Neural progenitor cell (in vitro differentiated cells): ENCODE results near the gene FLT4. TPM values are rescaled to one million over a fixed set of nuclear protein-coding genes. Genes with fewer than 3 reads are reported as not detected.

ENCODE experiments used
- DNase-seq: peaks from one replicate; pipeline ENCODE4 v3.0.0-alpha.2; 2016; ENCODE audit warnings: low spot score
- H2AFZ ChIP-seq: fragments of 200-600 bp; sonication (generic); replicated peaks from 2 replicates; pipeline ENCODE4 v1.6.1; 2016; ENCODE audit warnings: antibody characterized with exemption
- H3F3A ChIP-seq: fragments of 200-600 bp; sonication (generic); 2 replicates; pipeline ENCODE4 v1.6.1; 2016; ENCODE audit warnings: antibody characterized with exemption, low read depth
- H3K27ac ChIP-seq: fragments of 200-600 bp; sonication (generic); 2 replicates; pipeline ENCODE4 v1.5.1; 2016; ENCODE audit warnings: mild to moderate bottlenecking
- H3K27me3 ChIP-seq: fragments of 200-600 bp; sonication (generic); 2 replicates; pipeline ENCODE4 v1.6.1; 2016; ENCODE audit warnings: mild to moderate bottlenecking, moderate library complexity
- H3K36me3 ChIP-seq: fragments of 200-600 bp; sonication (generic); 2 replicates; pipeline ENCODE4 v1.5.1; 2016
- H3K4me1 ChIP-seq: fragments of 200-600 bp; sonication (generic); 2 replicates; pipeline ENCODE4 v1.6.1; 2016; ENCODE audit warnings: mixed run types
- H3K4me2 ChIP-seq: fragments of 200-600 bp; sonication (generic); 2 replicates; pipeline ENCODE4 v1.6.1; 2016
- H3K4me3 ChIP-seq: fragments of 200-600 bp; sonication (generic); 2 replicates; pipeline ENCODE4 v1.5.1; 2016
- H3K79me2 ChIP-seq: fragments of 200-600 bp; sonication (generic); 2 replicates; pipeline ENCODE4 v1.6.1; 2016; ENCODE audit warnings: low read depth
- H3K9ac ChIP-seq: fragments of 200-600 bp; sonication (generic); 2 replicates; pipeline ENCODE4 v1.6.1; 2016
- H3K9me3 ChIP-seq: fragments of 200-600 bp; sonication (generic); 2 replicates; pipeline ENCODE4 v1.5.1; 2016; ENCODE audit warnings: low read depth
- H4K20me1 ChIP-seq: fragments of 200-600 bp; sonication (generic); 2 replicates; pipeline ENCODE4 v1.6.1; 2016; ENCODE audit warnings: low read depth
- H3K27ac Mint-ChIP-seq: 3 replicates; pipeline ENCODE4 v1.8.0; 2021; ENCODE audit warnings: mixed read lengths
- H3K27me3 Mint-ChIP-seq: 2 replicates; pipeline ENCODE4 v1.8.0; 2022; ENCODE audit warnings: low read depth, mild to moderate bottlenecking, inconsistent platforms, moderate library complexity, mixed read lengths; ENCODE audit not compliant: insufficient read depth
- H3K36me3 Mint-ChIP-seq: 3 replicates; pipeline ENCODE4 v1.8.0; 2021; ENCODE audit warnings: mixed read lengths
- H3K4me1 Mint-ChIP-seq: 3 replicates; pipeline ENCODE4 v1.8.0; 2021; ENCODE audit warnings: mixed read lengths
- H3K4me3 Mint-ChIP-seq: 3 replicates; pipeline ENCODE4 v1.8.0; 2021; ENCODE audit warnings: mild to moderate bottlenecking, moderate library complexity, mixed read lengths
- H3K9me3 Mint-ChIP-seq: 3 replicates; pipeline ENCODE4 v1.8.0; 2020; ENCODE audit warnings: mixed read lengths
- CTCF ChIP-seq: fragments of 200-600 bp; sonication (generic); IDR thresholded peaks from 2 replicates; pipeline ENCODE4 v1.5.1; 2017; ENCODE audit warnings: antibody characterized with exemption, mild to moderate bottlenecking
- EZH2 ChIP-seq: fragments of 200-600 bp; sonication (generic); IDR thresholded peaks from 2 replicates; pipeline ENCODE4 v1.6.1; 2017; ENCODE audit warnings: antibody characterized with exemption, mild to moderate bottlenecking, moderate library complexity
- EZH2phosphoT487 ChIP-seq: fragments of 200-600 bp; sonication (generic); IDR thresholded peaks from 2 replicates; pipeline ENCODE4 v1.6.1; 2017; ENCODE audit warnings: antibody characterized with exemption
- total RNA-seq: library from RNA; depleted of rRNA; stranded (reverse); fragments of >200 nt; gene quantifications from 2 replicates; pipeline ENCODE4 v1.2.3, GENCODE V29; 2015; ENCODE audit warnings: low replicate concordance

FLT4 gene
- total RNA-seq, 1 donor from 2014 or later, result 2.3 TPM

- peak; percentile 82 for DNase-seq
- no peaks in the 10 kb centered on the region for H3K9me3 Mint-ChIP-seq
- no peaks in the 10 kb centered on the region for H3K36me3 Mint-ChIP-seq
- peaks cover 8% of the 10 kb centered on the region for H3K27me3 Mint-ChIP-seq
- Histone ChIP-seq H3K4me2 (peak overlapping the region; percentile 92), H2AFZ (peak overlapping the region; percentile 97), H3K4me3 (peak overlapping the region; percentile 73), H3K27ac (no peak overlapping the region), H3K27me3 (peaks cover 22% of the 10 kb centered on the region), H3F3A (no peaks in the 10 kb centered on the region), H3K4me1 (no peaks in the 10 kb centered on the region), H3K9ac (no peak overlapping the region), H3K36me3 (no peaks in the 10 kb centered on the region), H3K79me2 (no peaks in the 10 kb centered on the region), H3K9me3 (no peaks in the 10 kb centered on the region), H4K20me1 (no peaks in the 10 kb centered on the region)
- H3K4me1 Mint-ChIP-seq, result peaks cover 5% of the 10 kb centered on the region
- peak overlapping the region; percentile 85 for H3K4me3 Mint-ChIP-seq
- TF ChIP-seq EZH2 (peak; percentile 69), EZH2phosphoT487 (no peak), CTCF (peak; percentile 65)
- no peak overlapping the region for H3K27ac Mint-ChIP-seq
Observed at GRCh38 chr5:180618829-180619562, 30.4 kb downstream of the FLT4 start.

DNA sequence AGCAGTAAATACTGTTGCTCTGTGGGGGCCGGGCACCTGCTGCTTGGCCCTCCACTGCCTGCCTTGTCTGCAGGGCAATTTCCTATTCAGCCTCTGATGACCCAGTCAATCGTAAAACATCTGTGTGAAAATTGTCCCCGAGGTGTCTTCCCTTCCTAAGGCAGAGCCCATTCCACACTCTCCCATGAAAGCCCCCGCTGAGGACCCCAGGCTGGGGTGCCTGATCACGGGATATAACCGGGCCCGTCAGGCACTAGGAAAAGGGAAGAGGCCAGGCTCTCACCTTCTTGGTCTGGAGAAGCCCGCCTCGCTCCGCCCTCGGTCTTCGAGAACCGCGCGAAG is 30.9 kb downstream of the FLT4 start:
- Histone ChIP-seq H2AFZ (peak overlapping the region; percentile 97), H4K20me1 (no peaks in the 10 kb centered on the region), H3K27me3 (peaks cover 22% of the 10 kb centered on the region), H3K27ac (no peak overlapping the region), H3K36me3 (no peaks in the 10 kb centered on the region), H3K79me2 (no peaks in the 10 kb centered on the region), H3K4me3 (peak overlapping the region; percentile 73), H3K9ac (no peak overlapping the region), H3K4me1 (no peaks in the 10 kb centered on the region), H3K4me2 (peak overlapping the region; percentile 92), H3F3A (no peaks in the 10 kb centered on the region), H3K9me3 (no peaks in the 10 kb centered on the region)
- peaks cover 3% of the 10 kb centered on the region for H3K4me1 Mint-ChIP-seq
- peak overlapping the region; percentile 83 for H3K27ac Mint-ChIP-seq
- peaks cover 6% of the 10 kb centered on the region for H3K27me3 Mint-ChIP-seq
- H3K36me3 Mint-ChIP-seq, result no peaks in the 10 kb centered on the region
- no peaks in the 10 kb centered on the region for H3K9me3 Mint-ChIP-seq
- H3K4me3 Mint-ChIP-seq, result peak overlapping the region; percentile 85
- TF ChIP-seq EZH2 (no peak), CTCF (no peak), EZH2phosphoT487 (no peak)
- no peak for DNase-seq

GRCh38 chr5:180613814-180614188 is 35.6 kb downstream of the FLT4 start:
- Histone ChIP-seq H3K9me3 (no peaks in the 10 kb centered on the region), H3K4me2 (no peak overlapping the region), H2AFZ (no peak overlapping the region), H3K79me2 (no peaks in the 10 kb centered on the region), H3F3A (no peaks in the 10 kb centered on the region), H4K20me1 (no peaks in the 10 kb centered on the region), H3K36me3 (no peaks in the 10 kb centered on the region), H3K27me3 (peaks cover 11% of the 10 kb centered on the region), H3K27ac (no peak overlapping the region), H3K4me3 (no peak overlapping the region), H3K4me1 (no peaks in the 10 kb centered on the region), H3K9ac (no peak overlapping the region)
- Mint-ChIP-seq H3K4me1 (peaks cover 3% of the 10 kb centered on the region), H3K36me3 (no peaks in the 10 kb centered on the region), H3K9me3 (no peaks in the 10 kb centered on the region), H3K4me3 (no peak overlapping the region), H3K27ac (no peak overlapping the region), H3K27me3 (no peaks in the 10 kb centered on the region)
- TF ChIP-seq EZH2phosphoT487, result no peak
- TF ChIP-seq CTCF, result no peak
- no peak for TF ChIP-seq EZH2
- DNase-seq, result no peak
